ENCODE data around the gene EFEMP2. TPM values are rescaled to one million over a fixed set of nuclear protein-coding genes. Genes with fewer than 3 reads are reported as not detected.

EFEMP2 gene
- total and polyA plus RNA-seq, 2 experiments from 2014 or later = 161 to 216 TPM

- peaks cover 7% of the 10 kb centered on the region for H3K4me1 ChIP-seq (ENCODE audit: low read depth)
- H3K36me3 ChIP-seq = peaks cover 34% of the 10 kb centered on the region
- no peaks in the 10 kb centered on the region for H3K27me3 ChIP-seq
- peak within 1 kb of the TSS; percentile 99 for H3K27ac ChIP-seq
- H3K9me3 ChIP-seq (ENCODE audit: low read depth) = no peaks in the 10 kb centered on the region
- TF ChIP-seq, protein P1, sequence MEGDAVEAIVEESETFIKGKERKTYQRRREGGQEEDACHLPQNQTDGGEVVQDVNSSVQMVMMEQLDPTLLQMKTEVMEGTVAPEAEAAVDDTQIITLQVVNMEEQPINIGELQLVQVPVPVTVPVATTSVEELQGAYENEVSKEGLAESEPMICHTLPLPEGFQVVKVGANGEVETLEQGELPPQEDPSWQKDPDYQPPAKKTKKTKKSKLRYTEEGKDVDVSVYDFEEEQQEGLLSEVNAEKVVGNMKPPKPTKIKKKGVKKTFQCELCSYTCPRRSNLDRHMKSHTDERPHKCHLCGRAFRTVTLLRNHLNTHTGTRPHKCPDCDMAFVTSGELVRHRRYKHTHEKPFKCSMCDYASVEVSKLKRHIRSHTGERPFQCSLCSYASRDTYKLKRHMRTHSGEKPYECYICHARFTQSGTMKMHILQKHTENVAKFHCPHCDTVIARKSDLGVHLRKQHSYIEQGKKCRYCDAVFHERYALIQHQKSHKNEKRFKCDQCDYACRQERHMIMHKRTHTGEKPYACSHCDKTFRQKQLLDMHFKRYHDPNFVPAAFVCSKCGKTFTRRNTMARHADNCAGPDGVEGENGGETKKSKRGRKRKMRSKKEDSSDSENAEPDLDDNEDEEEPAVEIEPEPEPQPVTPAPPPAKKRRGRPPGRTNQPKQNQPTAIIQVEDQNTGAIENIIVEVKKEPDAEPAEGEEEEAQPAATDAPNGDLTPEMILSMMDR (IDR thresholded peaks at IDR 0.05; ENCODE audit: low read depth, low read length) = peak; percentile 85
- DNase-seq (ENCODE audit: low read depth in 1 of 2, low spot score in 1 of 2) = peak; percentile 99
- peak within 1 kb of the TSS; percentile 78 for H3K4me3 ChIP-seq
Observed at GRCh38 chr11:65860278-65861164, 12.1 kb downstream of the EFEMP2 start, which contains the start of gene MUS81. TSS of gene MUS81 (plus strand) at chr11:65860433. CDS start at chr11:65860754, 321 bp downstream.

DNA sequence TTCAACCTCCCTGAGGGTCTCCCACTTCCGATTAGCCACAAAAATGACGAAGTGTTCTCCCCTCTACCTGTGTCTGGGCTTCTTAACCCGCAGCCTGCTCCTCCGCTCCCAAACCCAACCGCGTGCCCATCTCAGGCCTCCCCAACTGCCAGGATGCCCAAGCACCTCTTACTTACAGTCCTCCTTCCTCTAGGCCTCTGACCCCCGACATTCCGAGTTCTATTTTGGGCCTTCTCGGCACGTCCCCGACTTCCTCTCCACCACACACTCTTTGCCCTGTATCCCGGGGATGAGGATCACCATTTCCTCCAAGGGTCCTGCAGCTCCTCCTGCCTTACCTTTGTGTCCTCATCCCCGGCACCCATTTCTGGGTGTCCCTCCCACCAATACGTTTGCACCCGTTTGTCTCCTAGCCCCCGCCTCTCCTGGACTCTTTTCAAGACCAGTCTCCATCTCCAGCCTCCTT lies 12.8 kb downstream of the EFEMP2 start:
- peaks cover 34% of the 10 kb centered on the region for H3K36me3 ChIP-seq
- no peaks in the 10 kb centered on the region for H3K27me3 ChIP-seq
- no peaks in the 10 kb centered on the region for H3K9me3 ChIP-seq (ENCODE audit: low read depth)
- H3K4me1 ChIP-seq (ENCODE audit: low read depth) = peaks cover 7% of the 10 kb centered on the region
- TF ChIP-seq, protein P1 (IDR thresholded peaks at IDR 0.05; ENCODE audit: low read depth, low read length) = no peak
- peak overlapping the region; percentile 99 for H3K27ac ChIP-seq
- no peak for DNase-seq (ENCODE audit: low read depth in 1 of 2, low spot score in 1 of 2)
- peak overlapping the region; percentile 78 for H3K4me3 ChIP-seq

DNA sequence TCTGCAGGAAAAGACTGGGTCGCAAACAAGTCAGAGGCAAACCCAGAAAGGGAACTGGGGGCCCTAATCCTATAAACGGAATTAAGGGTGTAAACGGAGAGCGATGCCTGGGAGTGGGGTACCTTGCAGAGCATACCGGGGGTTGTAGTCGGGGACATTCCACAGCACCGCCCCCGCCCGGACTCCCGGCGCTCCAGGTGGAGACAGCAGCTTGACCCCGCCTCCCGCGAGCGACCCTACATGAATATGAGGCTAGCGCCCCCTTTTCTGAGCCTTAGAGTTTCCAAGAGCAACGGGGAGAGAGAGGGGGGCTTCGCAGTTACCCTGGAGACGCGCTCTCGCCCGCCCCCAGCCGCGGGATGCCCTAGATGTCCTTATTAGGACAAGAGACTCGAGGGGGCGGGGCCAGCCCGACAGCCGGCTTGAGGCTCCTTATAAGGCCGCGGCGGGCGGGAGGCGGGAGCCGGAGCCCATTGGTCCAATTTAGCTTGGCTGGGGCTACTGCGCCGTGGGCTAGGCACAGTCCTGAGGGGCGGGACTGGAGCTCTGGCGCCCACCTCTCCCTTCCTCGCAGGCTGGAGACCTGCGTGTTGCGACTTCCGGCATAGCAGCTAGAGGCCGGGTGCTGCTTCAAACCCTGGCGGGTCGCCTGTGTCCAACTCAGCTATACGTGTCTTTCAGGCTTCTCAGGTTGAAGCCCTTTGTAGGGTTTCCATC lies 13.3 kb downstream of the EFEMP2 start:
- peak; percentile 100 for DNase-seq (ENCODE audit: low read depth in 1 of 2, low spot score in 1 of 2)
- peaks cover 34% of the 10 kb centered on the region for H3K36me3 ChIP-seq
- H3K4me3 ChIP-seq = peak overlapping the region; percentile 78
- peak overlapping the region; percentile 99 for H3K27ac ChIP-seq
- TF ChIP-seq, protein P1 (IDR thresholded peaks at IDR 0.05; ENCODE audit: low read depth, low read length) = peak; percentile 24
- H3K27me3 ChIP-seq = no peaks in the 10 kb centered on the region
- no peaks in the 10 kb centered on the region for H3K9me3 ChIP-seq (ENCODE audit: low read depth)
- H3K4me1 ChIP-seq (ENCODE audit: low read depth) = peaks cover 7% of the 10 kb centered on the region

DNA sequence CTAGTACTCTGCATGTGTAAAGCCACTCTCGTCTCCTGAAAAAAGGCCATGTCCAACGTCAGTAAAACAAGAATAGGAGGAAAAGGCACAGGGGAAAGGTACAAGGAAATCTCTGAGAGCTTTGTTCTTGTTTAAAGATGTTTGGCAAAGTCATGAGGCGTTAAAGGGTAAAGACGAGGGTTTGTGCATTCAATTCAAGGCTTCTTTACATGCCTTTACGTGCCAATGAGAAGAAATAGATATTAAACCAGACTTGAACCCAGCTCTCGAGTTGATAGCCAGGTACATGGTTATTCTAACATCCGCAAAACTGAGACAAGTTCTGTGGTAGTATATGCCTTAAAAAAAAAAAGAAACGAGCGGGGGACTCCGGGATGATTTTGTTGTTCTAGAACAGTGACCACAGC lies 13.9 kb downstream of the EFEMP2 start:
- Histone ChIP-seq H3K36me3 (peaks cover 34% of the 10 kb centered on the region), H3K4me3 (peak overlapping the region; percentile 46), H3K4me1 (ENCODE audit: low read depth) (peaks cover 7% of the 10 kb centered on the region), H3K27me3 (no peaks in the 10 kb centered on the region), H3K27ac (peak overlapping the region; percentile 99), H3K9me3 (ENCODE audit: low read depth) (no peaks in the 10 kb centered on the region)
- TF ChIP-seq, protein P1 (IDR thresholded peaks at IDR 0.05; ENCODE audit: low read depth, low read length) = no peak
- DNase-seq (ENCODE audit: low read depth in 1 of 2, low spot score in 1 of 2) = no peak

- DNase-seq (ENCODE audit: low read depth in 1 of 2, low spot score in 1 of 2) = peak; percentile 98 to 99
- Histone ChIP-seq H3K27me3 (no peaks in the 10 kb centered on the region), H3K9me3 (ENCODE audit: low read depth) (no peaks in the 10 kb centered on the region), H3K27ac (peak within 1 kb of the TSS; percentile 99), H3K4me3 (peak within 1 kb of the TSS; percentile 76), H3K36me3 (peaks cover 37% of the 10 kb centered on the region), H3K4me1 (ENCODE audit: low read depth) (peaks cover 7% of the 10 kb centered on the region)
- TF ChIP-seq, protein P1 (IDR thresholded peaks at IDR 0.05; ENCODE audit: low read depth, low read length) = no peak
Observed at GRCh38 chr11:65857853-65858680, 14.5 kb downstream of the EFEMP2 start, which contains the start of gene CFL1. TSS of gene CFL1 (minus strand) at chr11:65858180. CDS start at chr11:65858099, 81 bp downstream.

All from cardiac muscle cell (in vitro differentiated cells and primary cell).